ENCODE results near the gene SUSD5. TPM values are rescaled to one million over a fixed set of nuclear protein-coding genes. Genes with fewer than 3 reads are reported as not detected.

The SUSD5 gene
- total and polyA plus RNA-seq, 2 of the 13 experiments (the other 11 are each of a cell fraction or from before 2014, with no cell fraction given) = not detected

DNA sequence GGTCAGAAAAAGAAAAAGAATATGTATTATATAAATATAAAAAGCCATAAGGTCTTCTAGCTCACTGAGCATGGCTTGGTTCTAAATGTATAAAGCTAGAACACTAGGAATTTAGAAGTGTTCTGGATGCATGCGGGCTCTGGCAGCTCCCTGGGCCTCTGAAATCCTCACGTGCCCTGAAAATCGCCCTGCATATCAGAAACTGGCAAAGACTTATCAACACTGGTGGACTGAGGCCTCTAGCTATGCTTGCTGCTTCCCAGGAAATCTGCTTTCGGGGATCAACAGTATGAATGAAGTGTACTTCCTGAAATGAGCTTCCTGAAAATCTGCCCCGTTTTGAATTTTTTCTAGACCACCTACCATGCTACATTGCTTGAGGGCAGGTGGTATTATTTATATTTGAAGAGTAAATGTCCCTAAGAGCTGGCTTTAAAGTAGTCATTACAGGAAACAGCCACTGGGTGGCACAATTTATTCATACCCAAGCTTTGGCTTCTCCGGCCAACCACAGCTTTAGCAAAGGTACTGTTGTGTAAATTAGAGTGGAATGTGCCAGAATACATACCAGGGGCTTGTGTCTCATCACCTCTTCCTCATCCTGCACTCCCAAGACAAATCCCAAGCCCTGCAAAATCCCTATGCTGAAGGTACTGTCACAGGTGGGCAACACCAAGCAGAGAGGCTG, 87.1 kb downstream of the SUSD5 start (continued):
- TF ChIP-seq ZNF83 (CRISPR knock-in tag; IDR thresholded peaks at IDR 0.05; ENCODE audit: borderline replicate concordance) = no peak
- TF ChIP-seq, protein P1, sequence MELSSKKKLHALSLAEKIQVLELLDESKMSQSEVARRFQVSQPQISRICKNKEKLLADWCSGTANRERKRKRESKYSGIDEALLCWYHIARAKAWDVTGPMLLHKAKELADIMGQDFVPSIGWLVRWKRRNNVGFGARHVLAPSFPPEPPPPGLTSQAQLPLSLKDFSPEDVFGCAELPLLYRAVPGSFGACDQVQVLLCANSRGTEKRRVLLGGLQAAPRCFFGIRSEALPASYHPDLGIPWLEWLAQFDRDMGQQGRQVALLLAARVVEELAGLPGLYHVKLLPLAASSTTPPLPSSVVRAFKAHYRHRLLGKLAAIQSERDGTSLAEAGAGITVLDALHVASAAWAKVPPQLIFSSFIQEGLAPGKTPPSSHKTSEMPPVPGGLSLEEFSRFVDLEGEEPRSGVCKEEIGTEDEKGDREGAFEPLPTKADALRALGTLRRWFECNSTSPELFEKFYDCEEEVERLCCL (CRISPR knock-in tag; IDR thresholded peaks at IDR 0.05; ENCODE audit: borderline replicate concordance) = no peak
- TF ChIP-seq, protein P2, sequence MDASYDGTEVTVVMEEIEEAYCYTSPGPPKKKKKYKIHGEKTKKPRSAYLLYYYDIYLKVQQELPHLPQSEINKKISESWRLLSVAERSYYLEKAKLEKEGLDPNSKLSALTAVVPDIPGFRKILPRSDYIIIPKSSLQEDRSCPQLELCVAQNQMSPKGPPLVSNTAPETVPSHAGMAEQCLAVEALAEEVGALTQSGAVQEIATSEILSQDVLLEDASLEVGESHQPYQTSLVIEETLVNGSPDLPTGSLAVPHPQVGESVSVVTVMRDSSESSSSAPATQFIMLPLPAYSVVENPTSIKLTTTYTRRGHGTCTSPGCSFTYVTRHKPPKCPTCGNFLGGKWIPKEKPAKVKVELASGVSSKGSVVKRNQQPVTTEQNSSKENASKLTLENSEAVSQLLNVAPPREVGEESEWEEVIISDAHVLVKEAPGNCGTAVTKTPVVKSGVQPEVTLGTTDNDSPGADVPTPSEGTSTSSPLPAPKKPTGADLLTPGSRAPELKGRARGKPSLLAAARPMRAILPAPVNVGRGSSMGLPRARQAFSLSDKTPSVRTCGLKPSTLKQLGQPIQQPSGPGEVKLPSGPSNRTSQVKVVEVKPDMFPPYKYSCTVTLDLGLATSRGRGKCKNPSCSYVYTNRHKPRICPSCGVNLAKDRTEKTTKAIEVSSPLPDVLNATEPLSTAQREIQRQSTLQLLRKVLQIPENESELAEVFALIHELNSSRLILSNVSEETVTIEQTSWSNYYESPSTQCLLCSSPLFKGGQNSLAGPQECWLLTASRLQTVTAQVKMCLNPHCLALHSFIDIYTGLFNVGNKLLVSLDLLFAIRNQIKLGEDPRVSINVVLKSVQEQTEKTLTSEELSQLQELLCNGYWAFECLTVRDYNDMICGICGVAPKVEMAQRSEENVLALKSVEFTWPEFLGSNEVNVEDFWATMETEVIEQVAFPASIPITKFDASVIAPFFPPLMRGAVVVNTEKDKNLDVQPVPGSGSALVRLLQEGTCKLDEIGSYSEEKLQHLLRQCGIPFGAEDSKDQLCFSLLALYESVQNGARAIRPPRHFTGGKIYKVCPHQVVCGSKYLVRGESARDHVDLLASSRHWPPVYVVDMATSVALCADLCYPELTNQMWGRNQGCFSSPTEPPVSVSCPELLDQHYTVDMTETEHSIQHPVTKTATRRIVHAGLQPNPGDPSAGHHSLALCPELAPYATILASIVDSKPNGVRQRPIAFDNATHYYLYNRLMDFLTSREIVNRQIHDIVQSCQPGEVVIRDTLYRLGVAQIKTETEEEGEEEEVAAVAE (CRISPR knock-in tag; IDR thresholded peaks at IDR 0.05; ENCODE audit: borderline replicate concordance) = no peak
- TF ChIP-seq, protein P3, sequence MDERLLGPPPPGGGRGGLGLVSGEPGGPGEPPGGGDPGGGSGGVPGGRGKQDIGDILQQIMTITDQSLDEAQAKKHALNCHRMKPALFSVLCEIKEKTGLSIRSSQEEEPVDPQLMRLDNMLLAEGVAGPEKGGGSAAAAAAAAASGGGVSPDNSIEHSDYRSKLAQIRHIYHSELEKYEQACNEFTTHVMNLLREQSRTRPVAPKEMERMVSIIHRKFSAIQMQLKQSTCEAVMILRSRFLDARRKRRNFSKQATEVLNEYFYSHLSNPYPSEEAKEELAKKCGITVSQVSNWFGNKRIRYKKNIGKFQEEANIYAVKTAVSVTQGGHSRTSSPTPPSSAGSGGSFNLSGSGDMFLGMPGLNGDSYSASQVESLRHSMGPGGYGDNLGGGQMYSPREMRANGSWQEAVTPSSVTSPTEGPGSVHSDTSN (CRISPR knock-in tag; IDR thresholded peaks at IDR 0.05) = no peak
- TF ChIP-seq, protein P4, sequence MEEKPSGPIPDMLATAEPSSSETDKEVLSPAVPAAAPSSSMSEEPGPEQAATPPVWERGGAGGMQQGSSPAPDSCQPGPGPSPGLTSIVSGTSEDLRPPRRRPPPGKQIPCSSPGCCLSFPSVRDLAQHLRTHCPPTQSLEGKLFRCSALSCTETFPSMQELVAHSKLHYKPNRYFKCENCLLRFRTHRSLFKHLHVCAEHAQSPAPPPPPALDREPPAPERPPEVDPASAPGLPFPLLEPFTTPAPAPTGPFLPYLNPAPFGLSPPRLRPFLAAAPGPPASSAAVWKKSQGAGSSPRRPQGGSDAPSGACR (CRISPR knock-in tag; IDR thresholded peaks at IDR 0.05) = no peak
- TF ChIP-seq NFKBIZ (CRISPR knock-in tag; IDR thresholded peaks at IDR 0.05) = no peak
- TF ChIP-seq ZNF790 (CRISPR knock-in tag; IDR thresholded peaks at IDR 0.05; ENCODE audit: borderline replicate concordance) = no peak
- peak; percentile 92 for TF ChIP-seq STAG1 (CRISPR knock-in tag; IDR thresholded peaks at IDR 0.05)
- TF ChIP-seq SMARCC2 (IDR thresholded peaks at IDR 0.05) = no peak
- TF ChIP-seq, protein P5, sequence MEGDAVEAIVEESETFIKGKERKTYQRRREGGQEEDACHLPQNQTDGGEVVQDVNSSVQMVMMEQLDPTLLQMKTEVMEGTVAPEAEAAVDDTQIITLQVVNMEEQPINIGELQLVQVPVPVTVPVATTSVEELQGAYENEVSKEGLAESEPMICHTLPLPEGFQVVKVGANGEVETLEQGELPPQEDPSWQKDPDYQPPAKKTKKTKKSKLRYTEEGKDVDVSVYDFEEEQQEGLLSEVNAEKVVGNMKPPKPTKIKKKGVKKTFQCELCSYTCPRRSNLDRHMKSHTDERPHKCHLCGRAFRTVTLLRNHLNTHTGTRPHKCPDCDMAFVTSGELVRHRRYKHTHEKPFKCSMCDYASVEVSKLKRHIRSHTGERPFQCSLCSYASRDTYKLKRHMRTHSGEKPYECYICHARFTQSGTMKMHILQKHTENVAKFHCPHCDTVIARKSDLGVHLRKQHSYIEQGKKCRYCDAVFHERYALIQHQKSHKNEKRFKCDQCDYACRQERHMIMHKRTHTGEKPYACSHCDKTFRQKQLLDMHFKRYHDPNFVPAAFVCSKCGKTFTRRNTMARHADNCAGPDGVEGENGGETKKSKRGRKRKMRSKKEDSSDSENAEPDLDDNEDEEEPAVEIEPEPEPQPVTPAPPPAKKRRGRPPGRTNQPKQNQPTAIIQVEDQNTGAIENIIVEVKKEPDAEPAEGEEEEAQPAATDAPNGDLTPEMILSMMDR (CRISPR knock-in tag; IDR thresholded peaks at IDR 0.05) = peak; percentile 84
